GM21390 (cell line): Measurements from ENCODE around the gene FBXO38.
A peak's percentile ranks its signal among the peaks of the same experiment; 100 is the strongest.
"Not testable (repeated sequence)": the region's sequence is repeated elsewhere in the genome, so short reads cannot be mapped to it uniquely, and the experiment has no call there.

Experiments
- ATAC-seq: cut with Tn5 transposase; IDR thresholded peaks from one replicate; pipeline ENCODE4 v1.9.1; 2021; ENCODE audit not compliant: unreplicated experiment

Gene FBXO38

GRCh38 chr5:148427370-148428042, 43.7 kb downstream of the FBXO38 start:
- ATAC-seq, result no peak

DNA sequence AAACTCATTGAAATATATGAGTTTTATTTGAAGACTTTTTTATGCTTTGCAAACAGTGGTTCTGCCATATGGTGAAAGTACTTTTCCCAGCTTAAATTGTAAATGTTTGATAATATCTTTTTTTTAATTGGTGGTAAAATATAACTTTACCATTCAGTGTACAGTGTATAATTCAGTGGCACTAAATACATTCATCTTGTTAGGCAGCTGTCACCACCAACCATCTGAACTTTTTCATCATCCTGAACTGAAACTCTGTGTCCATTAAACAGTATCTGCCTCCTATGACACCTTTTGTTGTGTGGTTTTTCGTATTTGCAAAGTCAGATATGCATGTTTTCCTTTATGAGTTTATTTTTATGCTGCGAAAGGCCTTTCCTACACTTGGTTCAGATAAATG, 45.1 kb downstream of the FBXO38 start:
- ATAC-seq, result no peak

- ATAC-seq, result no peak
Observed at GRCh38 chr5:148433826-148434225, 50.1 kb downstream of the FBXO38 start.

DNA sequence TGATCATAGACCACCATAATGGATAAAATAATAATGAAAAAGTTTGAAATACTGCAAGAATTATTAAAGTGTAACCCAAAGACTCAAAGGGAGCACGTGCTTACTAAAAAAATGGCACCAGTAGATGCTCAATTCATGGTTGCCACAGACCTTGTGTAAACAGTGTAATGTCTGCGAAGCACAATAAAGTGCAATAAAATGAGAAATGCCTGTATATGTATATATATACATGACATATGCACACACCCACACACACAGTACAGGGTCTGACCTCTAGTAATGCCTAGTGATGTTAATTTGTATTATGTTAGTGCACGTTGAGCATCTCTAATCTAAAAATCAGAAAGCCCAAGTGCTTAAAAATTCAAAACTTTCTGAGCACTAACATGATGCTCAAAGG, 52.3 kb downstream of the FBXO38 start:
- ATAC-seq, result no peak

GRCh38 chr5:148437249-148437648, 53.5 kb downstream of the FBXO38 start:
- no peak for ATAC-seq

DNA sequence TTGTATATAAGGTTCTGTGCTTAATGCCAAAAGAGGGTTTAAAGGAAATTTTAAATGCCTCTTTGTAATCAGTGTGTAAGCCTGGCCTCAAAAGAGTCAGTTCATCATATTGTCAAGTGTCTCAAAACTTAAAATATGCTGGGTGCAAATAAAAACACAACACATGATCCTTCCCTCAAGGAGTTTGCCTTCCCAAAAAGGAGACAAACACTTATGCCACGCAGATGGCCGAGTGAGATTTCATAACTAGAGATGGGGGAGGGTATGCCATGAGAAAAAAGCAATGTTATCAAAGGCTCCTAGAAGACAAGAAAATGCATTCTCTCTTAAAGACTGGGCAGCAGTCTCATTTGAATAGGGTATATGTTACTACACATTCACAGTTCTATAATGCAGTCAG, 55.2 kb downstream of the FBXO38 start:
- no peak for ATAC-seq

DNA sequence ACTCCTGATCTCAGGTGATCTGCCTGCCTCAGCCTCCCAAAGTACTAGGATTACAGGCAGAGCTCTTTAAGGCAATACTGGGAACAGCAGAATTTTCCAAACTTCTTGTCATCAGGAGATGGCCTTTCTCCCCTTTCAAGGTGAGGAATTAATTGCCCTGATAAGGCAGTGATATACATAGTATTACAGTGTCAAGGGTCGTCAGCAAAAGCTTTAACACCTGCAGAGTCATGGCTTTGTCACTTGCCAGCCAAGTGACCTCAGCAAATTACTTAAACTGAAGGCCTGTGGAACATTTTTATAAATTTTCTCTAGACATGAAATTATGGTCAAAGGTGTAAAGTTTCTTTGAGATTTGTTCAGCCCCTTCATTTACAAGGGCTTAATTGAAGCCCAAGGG, 59.5 kb downstream of the FBXO38 start:
- ATAC-seq, result no peak

DNA sequence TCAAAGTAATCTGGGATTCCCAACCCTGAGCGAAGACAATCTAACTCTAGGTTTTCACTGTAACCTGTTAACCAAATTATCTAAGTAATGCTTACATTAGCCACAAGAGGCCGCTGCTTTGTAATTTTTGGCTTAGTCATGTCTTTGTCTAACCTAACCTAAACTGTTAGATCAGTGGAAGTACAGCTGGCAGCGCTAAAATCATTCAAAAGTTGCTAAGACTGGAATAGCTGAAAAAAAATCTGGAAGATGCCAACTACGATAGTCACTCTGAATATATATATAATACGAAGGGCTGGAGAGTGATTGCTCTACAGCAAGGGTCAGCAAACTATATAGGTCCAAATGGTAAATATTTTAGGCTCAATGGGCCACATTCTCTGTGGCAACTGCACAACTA, 60.2 kb downstream of the FBXO38 start:
- ATAC-seq, result peak; percentile 90

DNA sequence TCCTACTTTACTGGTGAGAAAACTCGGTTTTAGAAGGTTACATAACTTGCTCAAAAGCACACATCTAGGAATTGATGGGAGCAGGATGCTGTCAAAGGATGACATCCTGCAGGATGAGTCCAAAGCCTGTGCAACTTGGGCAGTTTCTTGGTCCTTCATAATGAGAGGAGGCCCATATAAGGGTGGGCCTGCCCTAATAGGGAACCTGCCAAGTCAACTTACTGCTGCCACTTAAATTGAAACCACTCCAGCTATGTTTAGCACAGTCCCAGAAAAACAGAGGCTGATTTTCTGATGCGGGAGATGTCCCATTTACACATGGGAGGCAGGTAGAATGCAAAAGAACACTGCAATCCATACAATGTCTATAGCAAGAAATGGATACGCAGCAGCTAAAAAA, 61.8 kb downstream of the FBXO38 start:
- no peak for ATAC-seq

DNA sequence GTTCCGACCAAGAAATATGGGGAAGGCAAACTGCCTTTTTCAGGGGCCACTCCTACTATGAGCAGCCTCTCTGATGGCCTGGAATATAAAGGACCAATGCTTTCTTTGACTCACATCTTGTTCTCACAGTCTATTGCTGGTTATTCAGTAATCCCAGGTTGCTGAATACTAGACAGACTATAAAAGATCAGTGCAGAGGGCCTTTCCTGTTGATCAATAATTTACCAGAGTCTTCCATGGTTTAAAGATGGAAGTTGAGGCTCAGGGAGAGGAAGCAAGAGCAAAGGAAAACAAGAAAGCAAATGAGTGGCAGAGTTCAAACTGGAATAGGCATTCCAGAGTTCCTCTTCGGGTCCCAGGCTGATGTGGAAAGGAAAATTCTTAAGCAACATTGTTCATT, 62.9 kb downstream of the FBXO38 start:
- ATAC-seq, result no peak

DNA sequence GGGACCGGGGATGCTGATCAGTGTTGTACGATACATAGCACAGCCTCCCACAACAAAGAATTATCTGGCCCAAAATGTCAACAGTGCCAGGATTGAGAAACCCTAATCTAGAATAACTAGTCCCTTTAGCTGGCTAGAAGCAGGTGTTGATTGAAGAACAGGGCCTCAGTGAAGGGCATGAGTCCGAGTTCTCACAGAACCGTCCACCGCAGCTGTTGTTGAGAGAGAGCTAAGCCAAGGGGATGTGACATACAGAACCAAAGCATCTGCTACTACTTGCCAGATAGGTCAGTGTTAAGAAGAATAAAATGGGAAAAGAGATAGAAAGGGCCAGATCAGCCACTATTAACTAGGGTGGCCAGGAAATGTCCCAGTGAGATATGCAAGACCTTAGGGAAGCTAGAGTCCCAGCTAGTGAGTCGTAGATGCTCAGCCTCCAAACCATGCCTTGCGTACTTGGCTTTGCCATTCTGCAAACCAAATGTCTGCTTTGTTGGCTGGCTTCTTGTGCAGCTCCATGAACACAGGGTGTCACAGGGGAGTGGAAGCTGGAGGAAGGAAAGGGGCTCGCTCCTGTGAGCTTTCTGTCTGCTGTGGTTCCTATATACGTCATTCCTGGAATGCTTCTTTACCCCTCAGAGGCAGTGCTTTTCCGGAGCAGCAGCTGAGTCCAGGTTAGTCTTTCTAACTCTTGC, 68.9 kb downstream of the FBXO38 start:
- no peak for ATAC-seq

DNA sequence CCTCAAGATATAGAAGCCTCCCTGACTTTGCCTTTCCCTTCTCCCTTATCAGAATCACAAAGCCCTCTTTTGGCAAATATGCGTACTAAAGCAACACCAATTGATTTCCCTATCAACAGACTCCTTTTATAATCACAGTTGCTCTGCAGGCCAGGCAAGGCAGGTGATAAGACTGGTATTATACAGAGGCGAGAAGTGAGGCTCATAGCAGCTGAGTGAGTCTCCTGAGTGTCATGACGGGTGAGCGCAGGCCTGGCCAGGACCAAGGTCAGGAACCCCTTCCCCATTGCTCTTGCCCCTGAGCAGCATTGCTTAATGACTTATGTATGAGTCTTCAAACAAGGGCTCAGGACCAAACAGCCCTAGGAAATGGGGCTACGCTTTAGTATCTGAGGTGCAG, 70.8 kb downstream of the FBXO38 start:
- no peak for ATAC-seq

GRCh38 chr5:148455185-148455584, 71.4 kb downstream of the FBXO38 start:
- no peak for ATAC-seq

DNA sequence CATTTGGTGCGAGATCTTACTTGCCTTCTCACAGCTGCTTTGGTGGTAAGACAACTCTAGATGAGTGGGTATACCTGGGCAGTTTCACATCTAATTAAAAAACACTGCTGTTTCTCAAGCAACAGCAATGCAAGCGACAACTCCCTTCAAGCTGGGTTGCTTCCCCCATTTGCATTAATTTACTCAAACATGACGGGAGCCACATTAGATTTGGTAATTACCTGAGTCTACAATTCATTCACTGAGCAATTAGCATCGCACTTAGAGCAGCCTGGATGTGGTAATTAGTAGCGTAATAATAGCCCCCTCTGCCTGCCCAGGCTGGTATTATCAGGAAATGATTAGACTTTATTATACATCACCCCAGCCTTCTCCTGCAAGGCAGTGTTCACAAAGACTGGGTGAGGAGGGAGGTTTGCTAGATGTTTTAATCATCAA, 73.4 kb downstream of the FBXO38 start:
- peak; percentile 75 for ATAC-seq

DNA sequence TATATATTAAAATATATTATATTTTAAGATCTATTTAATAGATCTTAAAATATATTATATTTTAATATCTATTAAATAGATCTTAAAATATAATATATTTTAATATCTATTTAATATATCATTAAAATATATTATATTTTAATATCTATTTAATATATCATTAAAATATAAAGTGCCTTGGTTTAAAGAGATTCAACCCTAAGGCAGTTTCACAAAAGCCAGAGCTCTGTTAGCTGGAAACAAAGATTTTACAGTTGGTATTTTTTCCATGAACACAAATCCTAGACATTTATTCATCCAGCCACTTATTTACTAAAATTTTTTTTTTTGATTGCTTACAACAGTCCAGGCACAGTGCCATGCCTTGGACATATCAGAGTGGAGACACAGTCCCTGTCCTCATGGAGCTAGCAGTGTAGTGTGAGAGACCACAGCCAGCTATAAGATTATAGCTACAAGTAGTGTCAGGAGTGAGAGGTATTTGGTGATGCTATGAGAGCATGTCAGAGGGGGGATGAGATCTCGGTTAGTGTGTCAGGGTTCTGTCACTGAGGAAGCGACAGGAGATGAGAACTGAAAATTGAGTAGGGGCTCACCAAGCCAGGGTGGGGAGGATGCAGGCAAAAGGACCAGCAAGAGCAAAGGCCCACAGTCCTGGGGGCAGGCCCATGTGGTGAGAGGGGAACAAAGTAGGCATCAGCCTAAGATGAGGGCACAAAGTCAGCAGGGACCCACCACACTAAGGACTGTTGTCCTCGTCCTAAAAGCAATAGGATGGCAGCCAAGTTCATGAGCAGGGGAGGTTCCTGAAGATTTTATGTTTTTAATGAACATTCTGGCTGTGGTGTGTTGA, 74.5 kb downstream of the FBXO38 start:
- ATAC-seq, result no peak

- no peak for ATAC-seq
Observed at GRCh38 chr5:148459669-148460068, 75.9 kb downstream of the FBXO38 start.

GRCh38 chr5:148465381-148466235, 81.8 kb downstream of the FBXO38 start:
- no peak for ATAC-seq

- no peak for ATAC-seq
Observed at GRCh38 chr5:148466236-148466580, 82.5 kb downstream of the FBXO38 start.

DNA sequence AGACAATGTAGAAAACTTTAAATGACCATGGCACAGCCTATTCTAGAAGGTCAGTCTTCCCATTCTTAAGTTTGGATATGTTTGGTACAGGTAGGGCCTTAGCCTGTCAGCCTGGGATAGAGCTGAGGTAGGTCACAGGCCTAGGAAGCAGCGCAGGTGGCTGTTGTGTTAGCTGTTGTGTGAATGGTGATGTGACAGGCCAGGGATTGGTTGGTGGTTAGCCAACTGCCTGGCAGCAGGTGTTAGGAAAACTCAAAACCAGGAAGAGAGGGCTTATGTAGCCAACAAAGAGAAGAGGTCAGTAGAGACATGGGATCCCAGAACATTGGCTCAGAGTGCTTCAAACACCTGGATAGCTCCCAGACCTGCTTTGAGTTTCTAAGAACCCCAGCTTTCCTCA, 84.2 kb downstream of the FBXO38 start:
- no peak for ATAC-seq

DNA sequence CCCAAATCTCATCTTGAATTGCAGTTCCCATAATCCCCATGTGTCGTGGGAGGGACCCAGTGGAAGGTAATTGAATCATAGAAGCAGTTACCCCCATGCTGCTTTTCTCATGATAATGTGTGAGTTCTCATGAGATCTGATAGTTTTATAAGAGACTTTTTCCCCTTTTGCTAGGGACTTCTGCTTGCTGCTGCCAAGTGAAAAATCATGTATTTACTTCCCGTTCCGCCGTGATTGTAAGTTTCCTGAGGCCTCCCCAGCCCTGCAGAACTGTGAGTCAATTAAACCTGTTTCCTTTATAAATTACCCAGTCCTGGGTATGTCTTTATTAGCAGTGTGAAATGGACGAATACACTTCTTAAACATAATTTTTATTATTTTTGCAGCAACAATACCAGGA, 85.0 kb downstream of the FBXO38 start:
- not testable (repeated sequence) for ATAC-seq

DNA sequence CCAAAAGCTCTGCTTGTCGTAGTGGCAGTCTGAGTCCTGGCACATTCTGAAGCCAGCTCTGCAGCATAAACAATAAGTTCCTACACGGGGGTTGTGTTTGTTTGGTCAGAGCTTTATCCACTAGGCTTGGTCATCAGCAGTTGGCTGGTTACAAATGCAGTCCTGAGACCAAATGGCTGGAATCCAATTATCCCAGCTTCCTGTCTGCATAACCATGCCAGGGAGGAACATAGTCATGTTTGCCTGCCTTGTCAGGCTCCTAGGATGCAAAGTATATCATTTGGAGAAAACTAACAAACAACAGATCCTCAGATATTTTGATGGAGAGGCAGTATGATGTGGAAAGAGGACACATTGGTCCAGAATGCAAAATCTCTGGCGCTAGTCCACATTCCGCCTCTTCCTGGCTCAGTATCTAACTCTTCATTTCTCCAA, 85.8 kb downstream of the FBXO38 start:
- no peak for ATAC-seq
